Neural cell (in vitro differentiated cells): Measurements from ENCODE around the gene ITIH2.
"Not testable (repeated sequence)": the region's sequence is repeated elsewhere in the genome, so short reads cannot be mapped to it uniquely, and the experiment has no call there.

ENCODE experiments used
- POLR2AphosphoS5 ChIP-seq: IDR thresholded peaks from 2 replicates; pipeline ENCODE4 v1.6.1; 2012
- TF ChIP-seq, protein P1 (sequence below): fragments of 450-650 bp; IDR thresholded peaks from 2 replicates; pipeline ENCODE4 v1.5.1; 2014; ENCODE audit warnings: antibody characterized with exemption, mild to moderate bottlenecking, moderate library complexity; ENCODE audit not compliant: poor library complexity, severe bottlenecking

DNA sequence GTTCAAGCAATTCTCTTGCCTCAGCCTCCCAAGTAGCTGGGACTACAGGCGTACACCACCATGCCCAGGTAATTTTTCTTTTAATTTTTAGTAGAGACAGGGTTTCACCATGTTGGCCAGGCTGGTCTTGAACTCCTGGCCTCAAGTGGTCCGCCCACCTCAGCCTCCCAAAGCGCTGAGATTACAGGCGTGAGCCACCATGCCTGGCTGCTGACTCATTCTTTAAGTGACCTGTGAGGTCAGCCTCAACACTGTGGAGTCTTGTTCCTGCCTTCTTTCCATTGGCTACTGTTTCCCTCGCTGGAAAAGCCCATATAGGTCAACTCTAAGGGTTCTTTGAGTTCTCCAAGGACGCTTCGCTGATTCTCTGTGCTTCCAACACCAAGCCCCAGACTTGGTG, 45.5 kb downstream of the ITIH2 start:
- TF ChIP-seq, protein P1, sequence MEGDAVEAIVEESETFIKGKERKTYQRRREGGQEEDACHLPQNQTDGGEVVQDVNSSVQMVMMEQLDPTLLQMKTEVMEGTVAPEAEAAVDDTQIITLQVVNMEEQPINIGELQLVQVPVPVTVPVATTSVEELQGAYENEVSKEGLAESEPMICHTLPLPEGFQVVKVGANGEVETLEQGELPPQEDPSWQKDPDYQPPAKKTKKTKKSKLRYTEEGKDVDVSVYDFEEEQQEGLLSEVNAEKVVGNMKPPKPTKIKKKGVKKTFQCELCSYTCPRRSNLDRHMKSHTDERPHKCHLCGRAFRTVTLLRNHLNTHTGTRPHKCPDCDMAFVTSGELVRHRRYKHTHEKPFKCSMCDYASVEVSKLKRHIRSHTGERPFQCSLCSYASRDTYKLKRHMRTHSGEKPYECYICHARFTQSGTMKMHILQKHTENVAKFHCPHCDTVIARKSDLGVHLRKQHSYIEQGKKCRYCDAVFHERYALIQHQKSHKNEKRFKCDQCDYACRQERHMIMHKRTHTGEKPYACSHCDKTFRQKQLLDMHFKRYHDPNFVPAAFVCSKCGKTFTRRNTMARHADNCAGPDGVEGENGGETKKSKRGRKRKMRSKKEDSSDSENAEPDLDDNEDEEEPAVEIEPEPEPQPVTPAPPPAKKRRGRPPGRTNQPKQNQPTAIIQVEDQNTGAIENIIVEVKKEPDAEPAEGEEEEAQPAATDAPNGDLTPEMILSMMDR = not testable (repeated sequence)
- not testable (repeated sequence) for TF ChIP-seq POLR2AphosphoS5
